Measurements from ENCODE around the gene SMIM38. TPM values are rescaled to one million over a fixed set of nuclear protein-coding genes. Genes with fewer than 3 reads are reported as not detected.

SMIM38 gene
- polyA plus RNA-seq, 4 donors: 0.32 to 1.9 (median 0.67) TPM

DNA sequence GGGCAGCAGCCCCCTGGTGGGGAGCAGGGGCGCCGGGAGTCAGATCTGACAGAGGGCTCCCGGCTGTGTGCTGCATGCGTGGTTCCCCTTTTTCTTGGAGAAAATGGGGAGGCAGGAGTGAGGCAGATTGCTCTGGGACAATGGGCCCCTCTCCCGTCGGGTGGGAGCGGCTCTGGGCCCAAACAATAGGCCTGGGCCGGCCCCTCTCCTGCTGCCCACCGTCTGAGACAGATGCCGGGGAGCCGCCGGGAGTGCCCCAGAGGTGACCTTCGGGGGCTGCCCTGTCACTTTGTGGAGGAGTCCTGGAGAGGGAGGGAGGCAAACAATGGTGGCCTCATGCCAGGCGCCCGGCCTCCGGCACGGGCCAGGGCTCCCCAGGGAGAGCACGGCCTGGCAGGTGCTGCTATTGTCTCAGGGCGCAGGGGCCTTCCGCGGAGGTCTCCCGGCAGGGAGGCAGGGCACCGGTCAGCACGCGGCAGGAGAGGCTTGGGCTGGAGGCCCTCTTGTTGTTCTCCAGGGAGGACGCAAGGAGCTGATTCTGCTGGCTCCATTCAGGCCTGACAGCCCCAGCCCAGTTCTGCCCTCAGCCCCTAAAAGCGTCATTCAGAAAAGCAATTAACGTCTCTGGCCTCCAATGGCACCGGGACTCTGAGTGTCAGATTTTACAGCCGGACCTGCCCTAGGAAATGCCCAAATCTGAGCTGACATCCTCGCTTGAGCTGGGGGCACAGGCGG lies 44.8 kb downstream of the SMIM38 start:
- peak in 2 of 4 donors; percentile 29 to 70 for DNase-seq (ENCODE audit: low read depth in 4 of 4, low spot score in 3 of 4)

- no peak for DNase-seq (ENCODE audit: low read depth in 4 of 4, low spot score in 3 of 4)
Observed at GRCh38 chr11:69201066-69201365, 45.3 kb downstream of the SMIM38 start.

GRCh38 chr11:69201764-69202370 lies 46.1 kb downstream of the SMIM38 start:
- DNase-seq (ENCODE audit: low read depth in 4 of 4, low spot score in 3 of 4): no peak

DNA sequence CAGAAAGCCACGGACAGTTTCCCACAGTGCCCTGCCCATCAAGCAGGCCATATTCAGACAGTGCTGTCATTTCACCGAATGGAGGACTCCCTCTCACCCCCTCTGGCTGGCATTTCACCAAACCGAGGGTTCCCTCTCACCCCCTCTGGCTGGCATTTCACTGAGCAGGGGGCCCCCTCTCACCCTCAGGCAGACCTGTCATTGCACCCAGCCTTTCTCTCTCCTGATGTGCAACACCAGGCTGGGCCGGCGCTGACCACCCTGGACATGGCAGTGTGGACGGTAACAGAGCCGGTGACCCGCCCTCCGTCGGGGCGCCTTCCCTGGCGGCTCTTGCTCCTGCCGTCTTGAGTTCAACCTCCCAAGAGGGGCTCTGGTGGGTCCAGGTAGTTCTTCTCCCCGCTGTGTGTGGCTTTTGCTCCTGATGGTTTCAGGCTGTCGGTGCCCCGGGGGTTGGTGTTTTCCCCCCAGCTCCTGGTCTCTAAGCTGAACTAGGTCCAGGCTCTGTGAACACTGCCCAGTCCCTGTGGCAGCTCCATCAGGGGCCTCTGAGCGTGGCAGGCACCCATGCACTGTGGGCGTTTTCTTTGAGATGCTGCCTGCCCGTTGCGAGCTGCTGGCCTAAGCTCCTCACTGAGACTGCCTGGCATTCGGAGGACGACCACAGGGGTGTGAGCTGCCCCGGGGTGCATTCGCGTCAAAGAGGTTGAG lies 46.9 kb downstream of the SMIM38 start:
- DNase-seq (ENCODE audit: low read depth in 4 of 4, low spot score in 3 of 4): no peak

DNA sequence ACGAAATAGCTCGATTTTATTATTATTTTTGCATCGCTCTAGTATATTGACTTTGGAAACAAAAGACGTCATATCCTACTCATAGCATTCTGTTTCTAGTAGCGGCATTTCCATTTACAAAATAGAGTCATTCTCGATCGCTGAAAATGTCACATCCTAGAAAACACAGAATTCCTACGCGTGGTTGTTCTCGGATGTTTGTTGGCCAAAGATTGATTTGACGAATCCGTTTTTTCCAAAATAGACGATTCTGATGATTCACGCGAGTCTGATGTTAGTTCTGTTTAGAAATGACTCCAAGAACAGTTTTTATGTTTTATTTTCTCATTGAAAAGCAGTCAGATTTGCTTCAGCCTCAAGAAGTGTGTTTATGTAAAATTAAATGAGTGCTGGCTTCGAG lies 47.6 kb downstream of the SMIM38 start:
- DNase-seq (ENCODE audit: low read depth in 4 of 4, low spot score in 3 of 4): no peak

DNA sequence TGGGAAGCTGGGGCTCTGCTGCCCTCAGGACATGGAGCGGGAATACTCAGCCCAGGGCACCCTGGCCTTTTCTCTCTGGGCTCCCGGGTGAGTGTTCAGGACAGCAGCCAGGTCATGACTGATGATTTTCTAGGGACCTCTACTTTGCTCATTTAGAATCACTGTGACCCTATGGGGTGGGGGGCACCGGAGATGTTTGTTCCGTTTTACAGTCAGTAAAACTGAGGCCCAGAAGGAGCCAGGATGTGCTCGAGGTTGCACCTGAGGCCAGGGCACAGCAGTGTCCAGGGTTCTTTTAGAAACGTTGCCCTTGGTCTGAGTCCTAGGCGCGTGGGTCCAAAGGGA lies 48.1 kb downstream of the SMIM38 start:
- DNase-seq (ENCODE audit: low read depth in 4 of 4, low spot score in 3 of 4): no peak

DNA sequence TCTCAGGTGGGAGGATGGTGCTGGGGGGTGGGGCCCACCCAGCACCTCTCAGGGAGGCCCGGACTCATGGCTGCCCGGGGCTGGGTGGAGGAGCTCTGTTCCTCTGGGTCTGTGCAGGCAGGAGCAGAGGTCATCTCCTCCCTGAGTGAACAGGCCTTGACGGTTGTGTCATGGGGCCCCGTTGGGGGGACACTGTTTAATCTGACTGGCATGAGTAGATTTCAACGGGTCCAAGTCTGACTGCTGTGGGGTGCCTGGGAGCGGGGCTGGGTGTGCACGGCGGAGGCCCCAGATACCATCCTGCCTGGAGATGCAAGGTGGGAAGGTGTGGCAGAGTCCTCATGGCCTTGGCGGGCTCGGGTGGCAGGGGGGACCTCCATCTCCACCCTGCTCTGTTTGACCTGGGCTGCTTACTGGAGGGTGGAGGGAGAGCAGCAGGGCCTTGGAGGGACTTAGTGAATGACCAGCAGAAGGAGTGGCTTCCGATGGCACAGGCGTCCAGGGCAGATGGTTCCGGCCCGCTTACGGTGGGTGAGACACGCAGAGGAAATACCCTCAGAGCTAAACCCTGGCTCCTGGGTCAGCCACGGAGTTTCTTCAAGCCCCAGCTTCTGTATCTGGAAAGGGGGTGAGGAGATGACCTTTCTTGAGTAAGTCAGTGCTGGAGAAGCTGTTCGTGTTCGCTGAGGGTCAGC lies 48.7 kb downstream of the SMIM38 start:
- DNase-seq (ENCODE audit: low read depth in 4 of 4, low spot score in 3 of 4): no peak

GRCh38 chr11:69204941-69205742 lies 49.4 kb downstream of the SMIM38 start:
- no peak for DNase-seq (ENCODE audit: low read depth in 4 of 4, low spot score in 3 of 4)

Other genes with a start within 250 kb of the SMIM38 start
- not detected for gene MRGPRD, start 174.9 kb upstream of the SMIM38 start, polyA plus RNA-seq (ENCODE audit: insufficient read length in 4 of 4)
- 10 to 100 TPM; 17.9 to 28.1 (median 20.8) TPM for gene MRGPRF, start 142.7 kb upstream of the SMIM38 start, polyA plus RNA-seq (ENCODE audit: insufficient read length in 4 of 4)
- 10 to 100 TPM in 3 of 4 donors, 1 to 10 TPM in 1; 9.1 to 20.5 (median 14.2) TPM for gene TPCN2, start 107.0 kb upstream of the SMIM38 start, polyA plus RNA-seq (ENCODE audit: insufficient read length in 4 of 4)
- gene MYEOV, start 138.2 kb downstream of the SMIM38 start, polyA plus RNA-seq (ENCODE audit: insufficient read length in 4 of 4): 1 to 10 TPM in 3 of 4 donors, under 1 TPM in 1; 0.33 to 7.7 (median 4.3) TPM

All from left renal pelvis (tissue), 4 donors.